ENCODE measurements around the gene FAM25G.

GRCh38 chr10:47454780-47455058 is 36.8 kb downstream of the FAM25G start:
- no peak for TF ChIP-seq POLR2A (IDR thresholded peaks at IDR 0.05)
- TF ChIP-seq, protein P1, sequence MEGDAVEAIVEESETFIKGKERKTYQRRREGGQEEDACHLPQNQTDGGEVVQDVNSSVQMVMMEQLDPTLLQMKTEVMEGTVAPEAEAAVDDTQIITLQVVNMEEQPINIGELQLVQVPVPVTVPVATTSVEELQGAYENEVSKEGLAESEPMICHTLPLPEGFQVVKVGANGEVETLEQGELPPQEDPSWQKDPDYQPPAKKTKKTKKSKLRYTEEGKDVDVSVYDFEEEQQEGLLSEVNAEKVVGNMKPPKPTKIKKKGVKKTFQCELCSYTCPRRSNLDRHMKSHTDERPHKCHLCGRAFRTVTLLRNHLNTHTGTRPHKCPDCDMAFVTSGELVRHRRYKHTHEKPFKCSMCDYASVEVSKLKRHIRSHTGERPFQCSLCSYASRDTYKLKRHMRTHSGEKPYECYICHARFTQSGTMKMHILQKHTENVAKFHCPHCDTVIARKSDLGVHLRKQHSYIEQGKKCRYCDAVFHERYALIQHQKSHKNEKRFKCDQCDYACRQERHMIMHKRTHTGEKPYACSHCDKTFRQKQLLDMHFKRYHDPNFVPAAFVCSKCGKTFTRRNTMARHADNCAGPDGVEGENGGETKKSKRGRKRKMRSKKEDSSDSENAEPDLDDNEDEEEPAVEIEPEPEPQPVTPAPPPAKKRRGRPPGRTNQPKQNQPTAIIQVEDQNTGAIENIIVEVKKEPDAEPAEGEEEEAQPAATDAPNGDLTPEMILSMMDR (IDR thresholded peaks at IDR 0.05): no peak
